CD4-positive, alpha-beta T cell treated with Interferon alpha-2 for 1 hour (primary cell): Measurements from ENCODE around the gene UGGT2.
"Not testable (repeated sequence)": the region's sequence is repeated elsewhere in the genome, so short reads cannot be mapped to it uniquely, and the experiment has no call there.

Source experiments
- DNase-seq, 2 donors: peaks; one replicate each; pipeline ENCODE4 v3.0.0-alpha.2; 2020 to 2022

The UGGT2 gene, protein sequence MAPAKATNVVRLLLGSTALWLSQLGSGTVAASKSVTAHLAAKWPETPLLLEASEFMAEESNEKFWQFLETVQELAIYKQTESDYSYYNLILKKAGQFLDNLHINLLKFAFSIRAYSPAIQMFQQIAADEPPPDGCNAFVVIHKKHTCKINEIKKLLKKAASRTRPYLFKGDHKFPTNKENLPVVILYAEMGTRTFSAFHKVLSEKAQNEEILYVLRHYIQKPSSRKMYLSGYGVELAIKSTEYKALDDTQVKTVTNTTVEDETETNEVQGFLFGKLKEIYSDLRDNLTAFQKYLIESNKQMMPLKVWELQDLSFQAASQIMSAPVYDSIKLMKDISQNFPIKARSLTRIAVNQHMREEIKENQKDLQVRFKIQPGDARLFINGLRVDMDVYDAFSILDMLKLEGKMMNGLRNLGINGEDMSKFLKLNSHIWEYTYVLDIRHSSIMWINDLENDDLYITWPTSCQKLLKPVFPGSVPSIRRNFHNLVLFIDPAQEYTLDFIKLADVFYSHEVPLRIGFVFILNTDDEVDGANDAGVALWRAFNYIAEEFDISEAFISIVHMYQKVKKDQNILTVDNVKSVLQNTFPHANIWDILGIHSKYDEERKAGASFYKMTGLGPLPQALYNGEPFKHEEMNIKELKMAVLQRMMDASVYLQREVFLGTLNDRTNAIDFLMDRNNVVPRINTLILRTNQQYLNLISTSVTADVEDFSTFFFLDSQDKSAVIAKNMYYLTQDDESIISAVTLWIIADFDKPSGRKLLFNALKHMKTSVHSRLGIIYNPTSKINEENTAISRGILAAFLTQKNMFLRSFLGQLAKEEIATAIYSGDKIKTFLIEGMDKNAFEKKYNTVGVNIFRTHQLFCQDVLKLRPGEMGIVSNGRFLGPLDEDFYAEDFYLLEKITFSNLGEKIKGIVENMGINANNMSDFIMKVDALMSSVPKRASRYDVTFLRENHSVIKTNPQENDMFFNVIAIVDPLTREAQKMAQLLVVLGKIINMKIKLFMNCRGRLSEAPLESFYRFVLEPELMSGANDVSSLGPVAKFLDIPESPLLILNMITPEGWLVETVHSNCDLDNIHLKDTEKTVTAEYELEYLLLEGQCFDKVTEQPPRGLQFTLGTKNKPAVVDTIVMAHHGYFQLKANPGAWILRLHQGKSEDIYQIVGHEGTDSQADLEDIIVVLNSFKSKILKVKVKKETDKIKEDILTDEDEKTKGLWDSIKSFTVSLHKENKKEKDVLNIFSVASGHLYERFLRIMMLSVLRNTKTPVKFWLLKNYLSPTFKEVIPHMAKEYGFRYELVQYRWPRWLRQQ (N-terminal part only)

DNA sequence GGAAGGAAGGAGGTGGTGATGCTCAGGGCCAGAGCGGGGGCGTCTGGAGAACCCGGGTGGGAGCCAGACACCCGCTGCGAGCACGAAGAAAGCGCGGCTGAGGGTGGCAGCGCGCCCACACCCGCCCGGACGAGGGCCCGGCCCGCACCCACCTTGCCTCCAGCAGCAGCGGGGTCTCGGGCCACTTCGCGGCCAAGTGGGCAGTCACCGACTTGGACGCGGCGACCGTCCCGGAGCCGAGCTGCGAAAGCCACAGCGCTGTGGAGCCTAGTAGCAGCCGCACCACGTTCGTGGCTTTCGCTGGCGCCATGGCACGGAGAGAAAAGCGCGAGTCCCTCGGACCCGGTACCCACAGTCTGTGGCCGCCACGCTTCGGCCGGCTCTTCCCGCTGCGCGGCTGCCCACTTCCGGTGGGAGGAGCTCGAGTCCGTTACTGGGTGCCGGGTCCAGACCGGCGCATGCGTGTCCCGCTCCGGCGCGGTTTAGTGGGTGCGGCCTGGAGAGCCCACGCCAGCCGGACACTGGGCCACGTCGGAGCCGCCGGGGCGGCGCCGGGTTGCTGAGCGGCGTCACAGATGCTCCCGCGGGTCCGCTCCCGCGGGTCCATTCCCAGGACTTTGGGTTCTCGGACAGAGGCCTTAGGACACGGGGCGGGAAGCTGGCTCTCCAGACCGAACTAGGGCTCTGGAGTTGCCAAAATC lies at the start of gene UGGT2:
Gene UGGT2, minus strand, starts transcription at position 399 of the 701 bp plus-strand sequence. Its CDS starts 89 bp downstream, at position 310.
- peak; percentile 14 to 69 for DNase-seq

DNA sequence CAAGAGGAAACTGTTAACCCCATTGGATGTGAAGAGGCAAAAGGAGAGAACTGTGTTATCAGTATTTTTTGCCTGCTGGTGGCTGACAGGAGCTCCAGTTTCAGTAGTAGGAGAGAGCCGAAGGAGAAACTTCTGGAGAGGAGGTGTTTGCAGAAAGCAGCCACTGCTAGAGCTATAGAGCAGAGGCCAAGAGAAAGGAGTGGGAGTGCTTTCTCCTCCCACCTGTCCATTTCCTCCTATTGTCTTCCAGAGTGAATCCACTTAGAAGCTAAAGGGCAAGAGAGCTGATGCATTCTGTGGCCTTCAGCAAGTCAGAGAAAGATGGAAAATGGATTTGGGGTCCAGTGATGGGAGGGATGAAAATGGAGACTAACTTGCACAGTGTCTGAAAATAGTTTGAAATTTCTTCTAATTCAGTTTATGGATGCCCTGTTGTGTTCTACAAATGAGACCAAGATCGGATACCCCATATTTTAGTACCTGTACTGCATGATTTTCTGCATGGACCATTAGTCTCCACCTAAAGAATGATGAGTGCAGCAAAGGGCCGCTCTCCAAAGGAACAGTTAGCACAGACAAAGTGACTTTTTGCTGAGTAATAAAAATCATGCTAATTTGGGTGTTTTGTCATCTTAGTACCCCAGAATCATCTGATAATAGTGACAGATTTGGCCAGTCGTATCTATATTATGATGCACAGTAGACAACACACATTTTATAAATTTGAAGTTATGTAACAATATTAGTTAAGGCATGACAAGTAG lies 47.4 kb upstream of the UGGT2 start:
- no peak for DNase-seq

DNA sequence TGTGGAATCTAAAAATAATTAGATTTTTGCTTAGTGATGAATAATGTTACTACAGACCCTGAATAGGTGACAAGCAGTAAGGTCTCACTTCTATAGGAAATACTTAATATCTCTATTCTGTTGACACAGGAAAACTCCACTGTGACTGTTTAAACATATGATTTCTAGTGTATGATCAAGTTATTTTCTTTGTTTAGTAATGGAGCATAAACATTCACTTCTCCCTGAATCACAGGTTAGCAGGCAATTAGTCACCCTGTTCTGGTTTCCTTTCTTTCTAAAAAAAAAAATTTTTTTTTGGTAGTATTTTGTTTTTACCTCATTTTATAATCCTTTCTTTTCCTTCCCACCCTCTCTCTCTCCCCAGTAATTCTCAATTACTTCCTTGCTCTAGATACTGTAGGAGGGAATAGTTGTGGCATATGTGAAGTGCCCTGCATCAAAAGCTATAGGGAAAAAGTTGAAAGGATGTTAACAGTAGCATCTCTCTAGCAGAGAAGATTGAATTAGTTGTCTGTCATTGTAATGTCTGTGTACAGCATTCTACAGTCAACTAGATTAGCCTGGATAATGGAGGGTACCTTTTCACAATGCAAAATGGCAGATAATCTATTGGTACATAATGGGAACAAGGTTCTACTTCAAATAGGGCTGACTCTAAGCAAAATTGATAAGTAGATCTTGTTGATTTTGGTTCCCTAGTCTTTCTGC lies 40.2 kb upstream of the UGGT2 start:
- no peak for DNase-seq

DNA sequence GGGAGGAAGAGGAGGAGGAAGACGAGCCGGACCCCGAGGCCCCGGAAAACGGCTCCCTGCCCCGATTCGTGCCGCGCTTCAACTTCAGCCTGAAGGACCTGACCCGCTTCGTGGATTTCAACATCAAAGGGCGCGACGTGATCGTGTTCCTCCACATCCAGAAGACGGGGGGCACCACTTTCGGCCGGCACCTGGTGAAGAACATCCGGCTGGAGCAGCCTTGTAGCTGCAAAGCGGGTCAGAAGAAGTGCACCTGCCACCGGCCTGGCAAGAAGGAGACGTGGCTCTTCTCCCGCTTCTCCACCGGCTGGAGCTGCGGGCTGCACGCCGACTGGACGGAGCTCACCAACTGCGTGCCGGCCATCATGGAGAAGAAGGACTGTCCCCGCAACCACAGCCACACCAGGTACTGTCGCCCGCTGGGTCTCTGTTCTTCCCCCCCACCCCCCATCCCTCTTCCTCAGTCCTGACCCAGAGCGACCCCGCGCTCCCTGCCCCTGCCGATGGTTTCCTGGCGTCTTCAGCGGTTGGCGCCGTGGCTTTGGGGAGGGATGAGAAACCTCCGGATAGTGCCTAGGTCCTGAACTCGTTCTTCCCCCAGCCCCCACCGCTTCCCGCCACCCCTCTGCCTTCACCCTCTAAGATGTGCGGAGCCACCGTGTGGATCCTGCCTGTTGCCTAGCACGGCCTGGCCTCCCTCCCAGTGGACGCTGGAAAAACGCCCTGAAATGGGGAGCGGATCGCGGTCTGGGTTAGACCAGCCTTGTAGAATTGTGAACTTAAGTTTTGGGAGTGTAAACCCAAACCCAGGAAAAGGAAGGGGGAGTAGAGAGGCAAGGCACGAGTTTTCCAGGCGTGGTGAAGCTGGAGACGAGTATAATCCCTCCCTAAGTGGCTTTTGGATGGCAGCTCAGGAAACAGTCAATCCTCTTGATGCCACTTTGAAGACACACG lies 38.2 kb upstream of the UGGT2 start:
- no peak for DNase-seq

DNA sequence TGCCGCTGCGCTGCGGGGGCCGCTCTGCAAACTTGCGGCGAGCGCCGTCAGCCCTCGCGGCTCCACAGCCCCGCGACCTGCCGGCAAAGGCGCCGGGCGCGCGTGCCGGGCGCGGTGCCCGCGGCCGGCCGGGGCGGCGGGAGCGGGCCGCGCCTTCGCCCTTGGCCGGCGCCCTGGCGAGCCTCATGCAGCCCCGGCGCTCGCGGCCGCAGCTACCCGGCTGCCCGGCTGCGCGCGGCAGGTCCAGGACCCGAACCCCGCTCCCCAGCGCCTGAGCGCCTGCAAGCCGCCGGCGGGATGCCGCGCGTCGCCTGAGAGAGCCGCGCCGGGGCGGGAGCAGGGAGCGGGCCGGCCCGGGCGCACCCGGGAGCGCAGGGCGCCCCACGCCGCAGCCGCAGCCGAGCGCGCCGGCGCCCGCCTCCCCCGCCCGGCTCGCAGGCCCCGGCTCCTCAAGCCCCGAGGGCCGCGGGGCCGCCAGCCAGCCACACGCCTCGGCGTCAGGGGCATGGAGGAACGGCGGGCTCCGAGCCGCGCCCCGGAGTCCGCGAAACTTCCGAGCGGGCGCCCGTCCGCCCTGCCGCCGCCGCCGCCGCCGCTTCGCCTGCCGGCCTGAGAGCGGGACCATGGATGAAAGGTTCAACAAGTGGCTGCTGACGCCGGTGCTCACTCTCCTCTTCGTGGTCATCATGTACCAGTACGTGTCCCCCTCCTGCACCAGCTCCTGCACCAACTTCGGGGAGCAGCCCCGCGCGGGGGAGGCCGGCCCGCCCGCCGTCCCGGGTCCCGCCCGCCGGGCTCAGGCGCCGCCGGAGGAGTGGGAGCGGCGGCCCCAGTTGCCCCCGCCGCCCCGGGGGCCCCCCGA lies 37.3 kb upstream of the UGGT2 start:
- DNase-seq: no peak

DNA sequence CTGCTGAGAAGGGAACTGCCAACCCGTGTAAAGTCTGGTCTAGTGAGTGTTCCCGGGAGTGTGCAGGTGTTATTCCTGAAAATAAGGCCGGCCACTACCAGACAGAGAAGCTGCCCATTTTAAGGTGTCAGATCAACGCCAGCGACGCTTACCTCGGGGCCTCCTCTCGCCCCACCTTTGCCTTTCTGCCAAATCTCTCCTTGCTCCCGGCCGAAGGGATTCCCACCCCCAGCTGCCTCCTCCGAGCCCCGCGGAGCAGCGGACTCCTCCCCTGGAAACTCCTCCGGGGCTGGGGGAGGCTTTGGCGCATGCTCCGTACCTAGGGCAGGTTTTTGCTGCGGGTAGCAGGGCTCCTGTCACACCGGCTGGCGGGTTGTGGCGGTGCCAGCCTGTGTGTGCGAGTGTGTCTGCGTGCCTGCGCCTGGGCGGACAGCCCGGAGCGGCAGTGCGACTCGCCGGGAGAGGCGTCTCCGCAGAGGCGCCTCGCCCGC lies 36.6 kb upstream of the UGGT2 start, which contains the start of gene HS6ST3:
Gene HS6ST3, plus strand, starts transcription at position 359 of the 491 bp plus-strand sequence.
- no peak for DNase-seq

DNA sequence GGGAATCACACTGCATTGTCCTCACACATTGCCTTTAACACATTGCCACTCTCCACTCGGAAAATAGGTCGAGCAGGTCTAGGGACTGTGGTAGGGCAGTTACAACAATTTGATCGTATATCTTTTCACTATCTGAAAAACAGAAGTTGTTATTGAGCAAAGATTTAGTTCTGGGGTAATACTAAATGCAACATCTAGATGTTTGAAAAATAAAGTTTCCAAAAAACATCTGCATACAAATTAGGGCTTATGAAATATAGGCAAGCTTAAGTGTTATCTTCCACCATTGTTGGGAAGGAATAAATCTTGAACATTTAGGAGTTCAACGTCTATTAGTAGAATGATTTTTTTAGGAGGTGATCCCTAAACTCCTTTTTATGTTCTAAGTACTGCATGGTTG lies 35.9 kb upstream of the UGGT2 start:
- no peak for DNase-seq

DNA sequence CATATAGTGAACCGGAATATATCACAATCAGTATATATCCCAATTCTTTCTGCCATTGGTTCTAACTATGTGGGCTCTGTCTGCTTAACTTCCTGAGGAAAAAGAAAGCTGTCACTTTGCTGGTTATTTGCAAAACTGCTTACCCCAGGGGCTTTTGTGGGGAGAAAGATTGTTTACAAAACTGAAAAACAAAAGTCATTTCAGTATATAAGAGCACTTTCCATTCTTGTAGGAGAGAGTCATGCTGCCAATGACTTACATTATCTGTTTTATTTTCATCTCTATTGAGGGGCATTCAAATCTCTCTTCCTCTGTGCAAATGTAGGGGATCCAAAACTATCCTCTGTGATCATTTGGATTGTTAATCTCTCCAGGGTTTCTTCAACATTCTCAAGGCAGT lies 33.5 kb upstream of the UGGT2 start:
- DNase-seq: no peak

DNA sequence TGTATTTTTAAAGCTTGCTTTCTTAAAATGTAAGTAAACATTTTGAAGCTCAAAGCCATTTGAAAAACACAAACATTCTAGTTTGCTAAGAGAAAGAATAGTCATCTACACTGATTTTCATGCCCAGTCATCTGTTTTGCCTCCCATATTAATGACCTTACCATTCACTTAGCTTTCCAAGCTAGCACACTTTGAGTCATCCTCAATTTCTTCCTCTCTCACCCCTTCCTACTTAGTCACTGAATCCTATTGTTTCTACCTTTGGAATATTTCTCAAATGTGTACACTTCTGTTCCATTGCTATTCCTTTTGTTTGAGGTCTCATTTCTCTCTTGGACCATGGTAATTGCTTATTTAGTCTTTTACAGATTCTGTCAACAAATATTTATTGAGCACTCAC lies 29.4 kb upstream of the UGGT2 start:
- DNase-seq: no peak

DNA sequence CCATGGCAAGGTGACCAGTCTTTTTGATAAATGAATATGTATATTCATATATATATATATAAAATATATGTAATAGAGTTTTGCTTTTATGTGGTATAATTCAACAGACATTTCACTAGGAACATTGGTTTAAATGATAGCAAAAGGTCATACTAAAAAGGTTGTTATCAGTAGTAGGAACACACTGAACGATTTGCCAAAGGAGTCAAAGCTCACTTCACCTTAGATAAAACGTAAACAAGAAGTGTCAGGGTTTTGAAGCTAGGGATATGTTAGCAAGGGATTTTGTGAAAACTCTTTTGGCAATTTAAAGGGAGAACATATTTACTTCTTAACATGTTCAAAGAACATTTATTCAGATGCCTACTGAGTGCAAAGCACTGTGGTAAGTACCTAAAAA lies 28.7 kb upstream of the UGGT2 start:
- DNase-seq: no peak

DNA sequence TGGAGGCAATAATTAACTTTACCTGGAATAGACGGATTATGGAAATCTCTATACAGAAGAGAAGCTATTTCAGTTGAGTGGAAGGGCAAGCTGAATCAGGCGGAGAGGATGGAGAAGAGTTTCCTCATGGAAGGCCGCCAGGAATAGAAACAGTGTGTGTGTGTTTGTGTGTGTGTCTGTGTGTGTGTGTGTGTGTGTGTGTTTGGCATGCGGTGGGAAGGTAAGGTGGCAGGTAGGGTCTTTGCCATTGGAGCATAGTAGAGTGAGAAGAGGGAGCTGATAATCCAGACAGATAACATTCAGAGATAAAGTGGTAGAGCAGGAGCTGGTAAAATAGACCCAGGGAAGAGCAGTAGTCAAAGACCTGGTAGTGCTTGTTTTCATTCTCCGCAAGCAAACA lies 27.5 kb upstream of the UGGT2 start:
- DNase-seq: no peak

DNA sequence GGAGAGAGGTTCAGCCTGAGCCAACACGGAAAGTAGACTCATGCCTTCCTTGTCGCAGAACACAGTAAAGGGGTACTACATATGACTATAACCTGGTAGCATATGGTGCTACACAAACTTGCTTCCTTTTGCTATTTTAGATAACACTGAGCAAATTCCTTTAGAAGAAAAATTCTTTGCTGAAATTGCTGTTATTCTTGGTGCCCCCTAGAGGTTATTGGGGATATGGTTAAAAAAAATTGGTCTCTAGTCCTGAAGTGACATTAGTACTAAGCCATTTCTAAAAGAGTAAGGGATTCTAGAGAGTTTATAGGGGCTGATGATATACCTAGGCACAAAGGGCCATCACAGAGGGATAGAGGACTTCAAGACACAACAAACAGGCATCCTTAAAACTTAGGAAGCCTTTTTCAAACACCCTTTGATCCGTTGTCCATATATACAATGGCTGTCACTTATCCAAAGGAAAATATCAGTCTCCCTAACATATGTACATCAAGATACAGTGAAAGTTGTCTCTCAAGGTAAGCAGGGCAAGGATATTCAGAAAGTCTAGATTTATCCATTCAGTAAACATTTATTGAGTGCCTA lies 22.8 kb upstream of the UGGT2 start:
- DNase-seq: no peak

DNA sequence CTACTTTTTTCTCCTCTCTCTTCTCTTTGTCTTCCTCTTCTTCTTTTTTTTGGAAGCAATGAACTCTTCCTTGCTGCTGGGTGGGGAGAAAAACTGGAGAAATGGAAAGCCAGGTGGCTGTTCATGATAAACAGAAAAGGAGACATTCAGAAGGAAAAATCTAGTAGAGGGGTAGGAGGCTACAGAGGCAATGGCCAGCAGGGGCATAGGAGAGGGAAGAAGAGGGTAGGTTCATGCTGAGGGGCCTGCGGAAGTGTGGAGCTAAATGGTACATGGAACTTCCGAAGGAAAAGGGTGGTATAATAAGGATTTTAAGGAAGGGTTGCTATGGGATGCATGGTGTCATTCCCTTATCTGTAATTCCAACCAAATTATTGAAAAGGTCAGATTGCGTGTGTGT lies 19.2 kb upstream of the UGGT2 start:
- no peak for DNase-seq

DNA sequence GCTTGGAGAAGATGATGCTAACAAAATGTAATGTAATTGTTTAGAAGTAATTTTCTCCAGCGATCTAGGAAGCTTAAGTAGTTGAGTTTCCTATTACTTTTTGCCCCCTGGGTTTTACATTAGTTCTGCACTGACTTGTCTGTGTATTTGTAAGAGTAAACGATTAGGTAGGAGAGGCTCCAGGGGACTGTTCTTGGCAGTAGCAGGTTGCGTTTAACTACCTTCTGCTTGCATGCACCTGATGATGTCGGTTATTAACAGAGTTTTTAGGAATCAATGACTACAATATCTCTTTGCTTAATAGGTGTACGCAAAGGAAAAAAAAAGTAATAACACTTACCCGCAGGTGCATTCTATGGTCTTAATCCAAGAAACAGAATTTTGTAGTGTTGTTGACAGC lies 18.3 kb upstream of the UGGT2 start:
- DNase-seq: no peak

DNA sequence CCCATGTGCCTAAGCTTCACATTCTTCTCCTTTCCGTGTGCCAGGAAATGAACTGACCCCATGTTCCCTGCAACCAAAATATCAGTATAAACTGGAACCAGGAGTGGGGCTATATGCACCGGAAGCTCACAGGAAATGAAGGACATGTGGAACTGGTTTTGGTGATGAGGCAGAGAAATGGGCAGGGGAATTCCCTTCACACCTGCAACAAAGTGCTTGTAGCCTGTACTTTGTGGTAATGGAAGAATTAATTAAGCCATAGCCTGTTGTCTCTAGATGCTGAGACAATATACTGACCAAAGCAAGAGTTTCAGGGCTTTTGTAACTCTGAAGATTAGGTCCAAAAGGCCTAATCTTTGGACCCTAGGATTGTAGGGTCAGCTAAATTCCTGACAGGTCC lies 15.5 kb upstream of the UGGT2 start:
- DNase-seq: no peak

DNA sequence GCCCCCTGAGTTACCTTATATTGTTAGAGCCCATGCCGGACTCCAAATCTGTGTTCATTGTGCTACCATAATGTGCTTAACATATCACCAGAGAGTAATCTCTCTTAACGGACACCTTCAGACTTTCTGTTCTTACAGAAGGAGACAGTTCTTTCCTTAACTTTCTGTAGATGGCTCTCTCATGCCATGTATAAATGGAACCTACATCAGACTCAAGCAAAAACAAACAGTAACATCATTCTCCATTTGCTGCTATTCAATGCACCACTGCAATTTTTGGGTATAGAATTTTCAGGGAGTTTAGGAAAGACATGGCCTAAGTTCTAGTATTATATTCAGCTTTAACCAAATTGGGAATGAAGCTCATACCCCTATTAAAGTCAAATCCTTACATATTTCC lies 12.6 kb upstream of the UGGT2 start:
- DNase-seq: no peak

DNA sequence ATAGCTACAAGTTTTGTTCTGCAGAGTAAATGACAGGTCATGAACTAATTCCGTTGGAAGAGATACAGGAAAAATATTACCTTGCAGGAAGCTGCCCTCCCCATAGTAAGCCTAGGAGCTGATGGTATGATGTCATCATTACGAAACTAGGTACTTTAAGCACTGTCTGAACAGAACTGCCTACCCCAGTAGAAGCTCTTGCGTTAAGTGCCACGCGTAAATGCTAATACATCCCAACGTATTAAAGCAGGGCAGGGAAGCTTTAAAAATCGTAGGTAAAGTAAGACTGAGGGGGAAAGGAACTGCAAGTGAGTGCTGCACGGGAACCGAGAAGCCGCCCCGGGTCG lies 572 bp downstream of the UGGT2 start:
- no peak for DNase-seq

DNA sequence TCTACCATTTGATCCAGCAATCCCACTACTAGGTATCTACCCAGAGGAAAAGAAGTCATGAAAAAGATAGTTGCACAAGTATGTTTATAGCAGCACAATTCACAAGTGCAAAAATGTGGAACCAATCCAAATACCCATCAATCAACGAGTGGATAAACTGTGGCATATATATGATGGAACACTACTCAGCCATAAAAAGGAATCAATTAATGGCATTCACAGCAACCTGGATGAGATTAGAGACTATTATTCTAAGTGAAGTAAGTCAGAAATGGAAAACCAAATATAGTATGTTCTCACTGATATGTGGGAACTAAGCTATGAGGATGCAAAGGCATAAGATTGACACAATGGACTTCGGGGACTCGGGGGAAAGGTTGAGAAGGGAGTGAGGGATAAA lies 1.3 kb downstream of the UGGT2 start:
- not testable (repeated sequence) for DNase-seq
